H7 (cell line): ENCODE results near the gene PRPF6. TPM values are rescaled to one million over a fixed set of nuclear protein-coding genes. Genes with fewer than 3 reads are reported as not detected.

Experiments used
- DNase-seq: peaks from one replicate; pipeline ENCODE4 v3.0.0; 2012
- H3K27me3 ChIP-seq: 2 replicates; pipeline ENCODE4 v1.6.0; 2011; ENCODE audit warnings: mild to moderate bottlenecking, low read length; ENCODE audit not compliant: control insufficient read depth, insufficient read depth
- H3K36me3 ChIP-seq: replicated peaks from 2 replicates; pipeline ENCODE4 v1.5.1; 2011; ENCODE audit warnings: low read length; ENCODE audit not compliant: control insufficient read depth, insufficient read depth
- H3K4me3 ChIP-seq: 2 replicates; pipeline ENCODE4 v1.5.1; 2011; ENCODE audit warnings: low read depth, mild to moderate bottlenecking, control low read depth, low read length, moderate library complexity; ENCODE audit not compliant: insufficient read depth
- total RNA-seq: library from RNA; depleted of rRNA; stranded (reverse); fragments of >200 nt; shearing (Covaris generic); gene quantifications from 2 replicates; pipeline ENCODE4 v1.2.3, GENCODE V29; 2014

PRPF6 gene
- total RNA-seq, 1 experiment from 2014 or later = 70.8 TPM

DNA sequence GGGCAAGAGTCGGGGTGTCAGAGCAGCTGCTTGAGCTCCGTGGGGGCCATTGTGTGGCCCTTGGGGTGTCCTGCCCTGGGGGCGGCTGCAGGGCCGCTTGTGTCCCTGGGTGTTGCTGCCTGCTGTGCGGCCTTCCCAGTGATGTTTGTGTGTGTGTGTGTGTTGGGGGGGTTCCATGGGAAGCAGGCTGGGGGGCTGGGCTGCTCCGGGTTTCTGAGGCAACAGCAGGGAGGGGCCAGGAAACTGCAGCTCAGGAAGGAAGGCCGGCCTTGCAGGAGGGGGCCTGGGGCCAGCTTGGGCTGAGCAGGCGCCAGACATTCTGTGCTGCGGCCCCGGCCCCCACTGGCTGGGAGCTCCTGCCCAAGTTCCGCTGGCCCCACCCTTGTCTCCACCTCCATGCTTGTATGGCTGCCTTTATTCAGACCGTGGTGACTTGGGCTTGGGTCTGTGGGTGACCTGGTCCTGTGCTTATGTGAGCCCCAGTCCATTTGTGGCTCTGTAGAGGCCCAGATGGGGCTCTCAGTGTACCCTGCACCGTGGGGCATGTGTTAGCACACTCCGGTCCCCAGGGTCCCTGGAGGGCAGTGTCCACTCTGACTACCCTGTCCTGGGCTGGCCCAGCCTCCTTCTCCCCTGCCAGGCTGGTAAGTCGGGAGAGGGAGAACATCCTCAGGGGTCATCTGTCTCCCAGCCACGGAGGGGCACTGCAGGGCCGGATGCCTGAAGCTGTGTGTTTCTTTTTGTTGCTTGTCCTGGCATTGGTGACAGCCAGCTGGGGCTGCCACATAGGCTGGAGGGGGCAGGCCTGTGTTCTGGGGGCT lies 73.1 kb downstream of the PRPF6 start:
- H3K36me3 ChIP-seq = no peaks in the 10 kb centered on the region

DNA sequence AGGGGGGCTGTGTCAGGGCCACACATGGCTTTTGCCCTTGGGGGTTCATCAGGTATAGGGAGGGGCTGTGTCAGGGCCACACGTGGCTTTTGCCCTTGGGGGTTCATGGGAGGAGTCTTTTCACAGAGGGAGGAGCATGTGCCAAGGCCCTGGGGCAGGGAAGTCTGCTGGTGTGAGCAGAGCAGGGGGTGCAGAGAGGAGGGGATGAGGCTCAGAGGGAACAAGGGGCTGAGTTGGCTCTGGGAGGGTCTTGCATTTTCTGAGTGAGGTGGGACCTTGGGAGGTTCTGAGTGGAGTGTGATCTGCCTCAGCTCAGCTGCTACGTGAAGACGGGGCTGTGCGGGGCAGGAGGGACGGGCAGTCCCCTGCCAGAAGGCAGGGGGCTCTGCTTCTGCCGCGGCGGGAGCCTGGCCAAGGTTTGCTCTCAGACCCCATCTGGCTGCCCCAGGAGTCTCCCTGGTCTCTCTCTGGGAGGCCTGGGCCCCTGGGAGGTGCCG lies 74.5 kb downstream of the PRPF6 start:
- Histone ChIP-seq H3K4me3 (no peak overlapping the region), H3K36me3 (no peaks in the 10 kb centered on the region), H3K27me3 (peaks cover 4% of the 10 kb centered on the region)
- DNase-seq = no peak

More for the DNA sequence above, 73.1 kb downstream of the PRPF6 start:
- peak; percentile 89 for DNase-seq
- peaks cover 13% of the 10 kb centered on the region for H3K27me3 ChIP-seq
- H3K4me3 ChIP-seq = no peak overlapping the region

DNA sequence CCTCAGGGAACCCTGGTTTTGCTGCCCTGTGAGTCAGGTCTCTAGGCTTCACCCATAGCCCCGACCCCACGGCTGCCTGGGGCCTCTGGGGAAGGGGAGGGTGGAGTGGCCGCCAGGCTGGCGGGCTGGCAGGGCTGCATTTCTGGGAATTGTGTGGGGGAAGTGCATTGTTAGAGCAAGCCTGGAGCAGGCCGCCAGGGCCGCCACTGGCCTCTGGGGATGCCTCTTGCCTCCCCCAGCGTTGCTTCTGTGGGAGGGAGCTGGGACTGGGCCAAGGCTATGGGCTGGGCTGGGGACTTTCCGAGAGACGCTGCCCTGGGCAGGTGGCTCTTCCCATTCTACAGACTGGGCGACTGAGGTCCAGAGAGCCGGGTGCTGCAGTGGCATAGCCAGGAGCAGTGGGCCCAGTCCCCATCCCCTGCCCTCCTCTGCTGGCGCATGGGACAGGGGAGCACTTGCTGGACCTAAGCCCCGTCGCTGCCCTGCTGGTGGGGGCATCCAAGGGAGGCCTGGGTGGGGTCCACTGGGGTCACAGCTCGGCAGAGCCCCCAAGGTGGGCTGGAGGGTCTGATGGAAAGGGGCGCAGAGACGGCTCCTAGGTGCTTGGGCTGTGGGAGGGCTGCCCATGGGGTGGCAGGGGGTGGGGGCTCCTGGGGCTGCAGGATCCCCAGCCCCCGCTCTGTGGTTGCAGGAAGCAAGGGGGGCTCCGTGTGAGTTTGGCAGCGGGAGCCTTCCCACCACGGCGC lies 75.1 kb downstream of the PRPF6 start:
- Histone ChIP-seq H3K27me3 (peaks cover 1% of the 10 kb centered on the region; the same call in 1 of the 2 replicates), H3K36me3 (no peaks in the 10 kb centered on the region), H3K4me3 (no peak overlapping the region)
- peak; percentile 75 for DNase-seq

- H3K36me3 ChIP-seq = no peaks in the 10 kb centered on the region
- no peak overlapping the region for H3K4me3 ChIP-seq
- no peak for DNase-seq
- no peaks in the 10 kb centered on the region; the same call in 1 of the 2 replicates for H3K27me3 ChIP-seq
Measured at GRCh38 chr20:64056639-64056888, 75.6 kb downstream of the PRPF6 start.

- H3K27me3 ChIP-seq = no peaks in the 10 kb centered on the region; the same call in 1 of the 2 replicates
- peak; percentile 81 for DNase-seq
- H3K36me3 ChIP-seq = no peaks in the 10 kb centered on the region
- peak overlapping the region; percentile 12; the same call in 1 of the 2 replicates for H3K4me3 ChIP-seq
Measured at GRCh38 chr20:64056889-64057627, 76.1 kb downstream of the PRPF6 start.

- Histone ChIP-seq H3K36me3 (no peaks in the 10 kb centered on the region), H3K4me3 (peak overlapping the region; percentile 12; the same call in 1 of the 2 replicates), H3K27me3 (no peaks in the 10 kb centered on the region; the same call in 1 of the 2 replicates)
- DNase-seq = peak; percentile 99
Measured at GRCh38 chr20:64057628-64058498, 76.9 kb downstream of the PRPF6 start.

DNA sequence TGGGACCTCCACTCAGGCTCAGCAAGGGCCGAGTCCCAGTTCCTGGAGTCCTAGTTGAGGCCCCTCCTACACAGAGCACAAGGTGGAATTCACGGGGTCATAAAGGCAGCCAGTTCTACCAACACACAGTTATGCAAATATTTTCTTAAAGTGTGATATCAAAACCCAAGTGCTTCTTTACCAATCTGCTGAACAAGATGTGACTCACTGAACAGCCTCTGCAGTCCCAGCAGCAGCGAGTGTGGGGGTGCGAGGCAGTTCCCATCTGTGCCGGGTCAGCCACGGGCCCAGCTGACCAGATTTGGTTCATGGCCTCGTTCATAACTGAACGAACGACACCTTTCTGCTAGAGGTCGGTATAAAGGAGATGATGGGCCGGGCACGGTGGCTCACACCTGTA lies 77.6 kb downstream of the PRPF6 start:
- H3K4me3 ChIP-seq = no peak overlapping the region
- no peaks in the 10 kb centered on the region; the same call in 1 of the 2 replicates for H3K27me3 ChIP-seq
- DNase-seq = no peak
- no peaks in the 10 kb centered on the region for H3K36me3 ChIP-seq

DNA sequence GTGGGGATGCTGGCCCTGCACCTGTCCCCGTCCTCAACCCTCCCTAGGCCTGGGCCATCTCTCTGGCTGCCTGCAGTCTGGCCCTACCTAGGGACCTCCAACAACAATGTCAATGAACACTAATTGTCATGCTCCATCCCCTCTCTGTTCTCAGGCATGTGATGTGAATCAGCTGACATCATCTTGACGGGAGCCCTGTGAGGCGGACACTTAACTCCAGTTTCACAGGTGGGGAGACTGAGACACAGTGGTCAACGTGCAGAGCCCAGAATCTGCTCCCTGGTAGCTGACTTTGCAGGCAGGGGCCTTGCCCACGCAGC lies 81.3 kb downstream of the PRPF6 start:
- Histone ChIP-seq H3K4me3 (peak overlapping the region; percentile 89), H3K27me3 (no peaks in the 10 kb centered on the region), H3K36me3 (no peaks in the 10 kb centered on the region)
- no peak for DNase-seq

DNA sequence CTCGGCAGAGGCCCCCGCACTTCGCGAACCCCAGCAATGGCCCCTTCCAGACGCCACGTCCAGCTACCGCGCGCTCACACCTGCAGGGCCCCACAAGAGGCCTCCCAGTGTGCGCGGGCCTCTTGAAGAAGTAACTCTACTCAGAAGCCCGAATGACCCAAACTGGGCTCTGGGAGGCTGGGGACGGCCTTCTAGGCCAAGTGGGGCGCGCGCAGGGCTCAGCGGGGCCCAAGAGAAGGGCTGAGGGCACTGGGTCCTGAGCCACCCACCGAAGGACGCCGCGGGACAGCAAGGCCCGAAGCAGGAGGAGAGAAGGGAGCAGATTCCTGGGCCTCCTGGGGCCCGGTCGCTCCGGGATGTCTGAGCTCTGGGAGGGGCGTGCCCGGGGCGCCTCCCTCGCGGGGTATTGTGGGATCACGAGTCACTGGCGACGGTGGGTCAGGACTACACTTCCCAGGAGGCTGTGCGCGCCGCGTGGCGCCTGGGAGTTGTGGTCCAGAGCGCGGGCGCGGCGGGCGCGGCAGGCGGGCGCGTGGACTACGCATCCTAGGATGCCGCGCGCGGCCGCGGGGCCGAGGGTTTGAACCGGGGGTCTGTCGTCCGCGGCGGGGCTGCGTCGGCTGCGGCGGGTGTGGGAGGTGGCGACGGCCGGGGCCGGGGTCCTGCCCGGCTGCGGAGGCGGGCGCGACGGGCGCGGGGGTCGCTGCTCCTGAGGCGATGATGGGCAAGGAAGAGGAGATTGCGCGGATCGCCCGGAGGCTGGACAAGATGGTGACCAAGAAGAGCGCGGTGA lies 81.9 kb downstream of the PRPF6 start, which contains the start of gene TCEA2:
Gene TCEA2, plus strand, starts transcription at position 603 of the 793 bp plus-strand sequence. Its CDS starts 115 bp downstream, at position 718.
- Histone ChIP-seq H3K36me3 (no peaks in the 10 kb centered on the region), H3K27me3 (no peaks in the 10 kb centered on the region), H3K4me3 (peak within 1 kb of the TSS; percentile 89)
- DNase-seq = peak; percentile 99

DNA sequence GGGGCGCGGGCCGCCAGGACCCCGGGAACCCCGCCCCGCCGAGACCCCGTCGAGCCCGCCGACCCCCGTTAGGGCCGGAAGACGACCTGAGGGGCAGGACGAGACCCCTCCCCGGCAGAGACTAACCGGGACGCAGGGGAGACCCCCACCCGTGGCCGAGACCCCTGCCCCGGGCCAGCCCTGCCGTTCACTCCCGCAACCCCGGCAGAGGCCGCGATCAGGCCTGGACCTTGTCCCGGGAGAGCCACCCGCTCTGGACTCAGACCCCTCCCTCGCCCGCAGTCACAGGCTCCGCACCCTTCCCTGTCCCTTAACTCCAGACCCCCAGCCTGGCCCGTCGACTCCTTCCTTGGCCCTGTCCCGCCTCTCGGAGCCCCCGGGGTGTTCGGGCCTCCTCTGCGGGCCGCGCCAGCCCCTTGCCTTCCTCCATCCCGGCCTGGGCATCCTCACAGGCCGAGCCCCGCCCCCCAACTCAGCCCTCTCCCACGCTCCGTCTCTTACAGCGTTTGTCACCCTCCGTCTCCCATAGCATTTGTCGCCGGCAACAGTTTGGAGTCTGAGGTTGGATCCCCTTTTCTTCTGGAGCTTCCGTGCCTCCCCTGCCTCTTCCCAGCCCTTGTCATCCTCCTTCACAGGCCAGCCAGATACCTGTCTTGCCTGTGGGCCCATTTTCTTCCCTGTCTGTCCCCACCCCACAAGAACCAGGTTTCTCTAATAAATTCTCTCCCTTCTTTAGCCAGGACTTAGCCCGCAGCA lies 82.6 kb downstream of the PRPF6 start:
- Histone ChIP-seq H3K36me3 (no peaks in the 10 kb centered on the region), H3K27me3 (no peaks in the 10 kb centered on the region), H3K4me3 (peak overlapping the region; percentile 89)
- peak; percentile 89 for DNase-seq

- no peak for DNase-seq
- Histone ChIP-seq H3K27me3 (no peaks in the 10 kb centered on the region), H3K36me3 (no peaks in the 10 kb centered on the region), H3K4me3 (peak overlapping the region; percentile 89; the same call in 1 of the 2 replicates)
Measured at GRCh38 chr20:64064145-64064698, 83.3 kb downstream of the PRPF6 start.
